ENCODE measurements around the gene SGCD. TPM values are rescaled to one million over a fixed set of nuclear protein-coding genes. Genes with fewer than 3 reads are reported as not detected.

The SGCD gene
- total RNA-seq, 2 experiments from 2014 or later = not detected

GRCh38 chr5:156634301-156634700 lies 307.3 kb downstream of the SGCD start:
- POLR2A ChIA-PET = no interaction called here
- ATAC-seq (ENCODE audit: poor library complexity) = no peak
- intact Hi-C loops (cut with DNase I, micrococcal nuclease) = no loop called here
- H3K27ac ChIP-seq (ENCODE audit: low read depth in 1 of 2, low read length in 2 of 2) = no peak overlapping the region
- TF ChIP-seq CTCF (IDR thresholded peaks at IDR 0.05) = no peak
- H3K4me3 ChIP-seq (ENCODE audit: low read length) = no peak overlapping the region
- no peak for DNase-seq
- H3K27ac Mint-ChIP-seq = no peak overlapping the region
- H3K4me1 Mint-ChIP-seq (ENCODE audit: low read depth) = no peaks in the 10 kb centered on the region
- no peaks in the 10 kb centered on the region for H3K36me3 Mint-ChIP-seq (ENCODE audit: low read depth)
- CTCF ChIA-PET = no interaction called here
- no peaks in the 10 kb centered on the region for H3K9me3 ChIP-seq (ENCODE audit: control insufficient read depth in 1 of 2, insufficient read depth in 1 of 2, low read length in 2 of 2)
- H3K27me3 Mint-ChIP-seq = no peaks in the 10 kb centered on the region
- no peaks in the 10 kb centered on the region for H3K4me1 ChIP-seq (ENCODE audit: insufficient read depth, low read length)
- no peak overlapping the region for H3K4me3 Mint-ChIP-seq
- no peaks in the 10 kb centered on the region for H3K36me3 ChIP-seq (ENCODE audit: insufficient read depth, low read length)
- H3K27me3 ChIP-seq (ENCODE audit: control insufficient read depth in 1 of 2, insufficient read depth in 2 of 2, low read length in 2 of 2) = no peaks in the 10 kb centered on the region
- no peaks in the 10 kb centered on the region for H3K9me3 Mint-ChIP-seq

GRCh38 chr5:156640691-156641241 lies 313.8 kb downstream of the SGCD start:
- Mint-ChIP-seq H3K4me3 (no peak overlapping the region), H3K9me3 (no peaks in the 10 kb centered on the region), H3K36me3 (ENCODE audit: low read depth) (no peaks in the 10 kb centered on the region), H3K27me3 (peaks cover 17% of the 10 kb centered on the region), H3K27ac (no peak overlapping the region), H3K4me1 (ENCODE audit: low read depth) (no peaks in the 10 kb centered on the region)
- no peaks in the 10 kb centered on the region for H3K27me3 ChIP-seq (ENCODE audit: control insufficient read depth in 1 of 2, insufficient read depth in 2 of 2, low read length in 2 of 2)
- no peaks in the 10 kb centered on the region for H3K4me1 ChIP-seq (ENCODE audit: insufficient read depth, low read length)
- POLR2A ChIA-PET = no interaction called here
- H3K9me3 ChIP-seq (ENCODE audit: control insufficient read depth in 1 of 2, insufficient read depth in 1 of 2, low read length in 2 of 2) = no peaks in the 10 kb centered on the region
- no peak overlapping the region for H3K27ac ChIP-seq (ENCODE audit: low read depth in 1 of 2, low read length in 2 of 2)
- no peak overlapping the region for H3K4me3 ChIP-seq (ENCODE audit: low read length)
- no peak for TF ChIP-seq CTCF (IDR thresholded peaks at IDR 0.05)
- CTCF ChIA-PET = no interaction called here
- DNase-seq = no peak
- ATAC-seq (ENCODE audit: poor library complexity) = no peak
- H3K36me3 ChIP-seq (ENCODE audit: insufficient read depth, low read length) = no peaks in the 10 kb centered on the region
- intact Hi-C loops (cut with DNase I, micrococcal nuclease) = no loop called here

GRCh38 chr5:156641686-156642085 lies 314.7 kb downstream of the SGCD start:
- no peaks in the 10 kb centered on the region for H3K4me1 Mint-ChIP-seq (ENCODE audit: low read depth)
- H3K27ac ChIP-seq (ENCODE audit: low read depth in 1 of 2, low read length in 2 of 2) = no peak overlapping the region
- H3K27me3 Mint-ChIP-seq = peaks cover 25% of the 10 kb centered on the region
- TF ChIP-seq CTCF (IDR thresholded peaks at IDR 0.05) = no peak
- ChIA-PET CTCF (no interaction called here), POLR2A (no interaction called here)
- H3K4me3 ChIP-seq (ENCODE audit: low read length) = no peak overlapping the region
- H3K4me3 Mint-ChIP-seq = no peak overlapping the region
- intact Hi-C loops (cut with DNase I, micrococcal nuclease) = no loop called here
- no peaks in the 10 kb centered on the region for H3K9me3 ChIP-seq (ENCODE audit: control insufficient read depth in 1 of 2, insufficient read depth in 1 of 2, low read length in 2 of 2)
- DNase-seq = no peak
- no peak for ATAC-seq (ENCODE audit: poor library complexity)
- H3K27me3 ChIP-seq (ENCODE audit: control insufficient read depth in 1 of 2, insufficient read depth in 2 of 2, low read length in 2 of 2) = no peaks in the 10 kb centered on the region
- no peaks in the 10 kb centered on the region for H3K36me3 ChIP-seq (ENCODE audit: insufficient read depth, low read length)
- no peak overlapping the region for H3K27ac Mint-ChIP-seq
- no peaks in the 10 kb centered on the region for H3K36me3 Mint-ChIP-seq (ENCODE audit: low read depth)
- H3K9me3 Mint-ChIP-seq = no peaks in the 10 kb centered on the region
- no peaks in the 10 kb centered on the region for H3K4me1 ChIP-seq (ENCODE audit: insufficient read depth, low read length)

All from CD4-positive, alpha-beta T cell (primary cell).